ENCODE measurements around the gene RFPL3.

DNA sequence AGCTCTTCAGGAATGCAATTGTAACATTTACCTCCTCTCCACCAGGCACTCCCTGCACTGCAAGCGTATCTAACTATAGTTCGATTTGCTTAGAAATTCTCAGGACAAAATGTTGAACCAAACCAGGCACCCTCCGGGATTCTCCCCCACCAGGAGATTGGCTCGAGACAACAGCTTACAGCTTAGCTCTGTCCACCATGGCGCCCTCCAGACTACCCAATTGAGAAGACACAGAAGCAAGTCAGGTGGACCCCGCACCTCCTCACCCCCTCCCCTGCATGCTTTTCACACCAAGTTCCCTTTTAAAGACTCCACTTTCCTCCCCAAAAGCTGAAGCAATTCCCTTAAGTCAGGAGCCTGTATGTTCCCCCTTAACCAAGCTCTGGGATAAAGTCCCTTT is 34.7 kb upstream of the RFPL3 start:
- TF ChIP-seq POLR2AphosphoS5 (IDR thresholded peaks at IDR 0.05; ENCODE audit: low read depth, low read length), result no peak
- no peak for TF ChIP-seq POLR2A (IDR thresholded peaks at IDR 0.05; ENCODE audit: low read depth, low read length)

Data from GM12892 (cell line).